MV-4-11 (cell line): ENCODE results near the gene EXT2.

Experiments
- DNase-seq: peaks from one replicate; lab custom pipeline; 2025; lab: John Stamatoyannopoulos, UW

EXT2 gene

DNA sequence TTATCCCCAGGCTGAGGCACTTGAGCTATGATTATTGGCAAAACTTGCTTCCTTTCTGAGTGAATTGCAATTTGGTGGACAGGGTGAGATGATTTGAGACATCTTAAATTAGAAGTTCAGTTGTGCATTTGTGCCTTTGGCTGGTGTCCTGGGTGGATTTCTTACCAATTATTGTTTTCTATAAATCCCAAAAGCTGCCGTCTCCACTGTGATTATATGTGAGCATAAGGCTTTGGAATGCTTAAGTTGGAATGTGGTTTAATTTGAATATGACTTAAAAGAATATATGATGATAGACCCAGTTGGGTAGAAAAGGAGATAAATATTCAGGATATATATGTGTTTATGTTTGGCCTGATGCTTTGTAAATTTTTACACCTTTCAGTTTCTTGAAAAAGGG is 70.0 kb downstream of the EXT2 start:
- DNase-seq = no peak

DNA sequence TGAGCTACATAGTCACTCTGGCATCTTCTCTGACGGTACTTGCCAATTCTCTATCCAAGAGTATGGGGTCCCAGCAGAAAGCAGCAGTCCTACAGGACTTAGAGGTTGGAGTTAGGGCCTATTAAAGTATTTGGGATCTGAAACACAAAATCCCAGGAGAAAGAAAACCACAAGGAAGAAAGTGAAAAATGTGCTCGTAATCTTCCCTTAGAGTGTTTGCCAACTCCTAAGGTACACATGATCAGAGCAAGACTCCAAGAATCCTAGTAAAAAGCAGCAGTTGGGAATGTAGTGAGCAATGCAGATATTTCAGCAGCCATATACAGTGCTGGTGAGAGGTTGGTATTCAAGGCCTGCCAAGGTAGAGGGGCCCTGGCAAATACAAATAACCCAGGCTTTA is 71.6 kb downstream of the EXT2 start:
- no peak for DNase-seq

DNA sequence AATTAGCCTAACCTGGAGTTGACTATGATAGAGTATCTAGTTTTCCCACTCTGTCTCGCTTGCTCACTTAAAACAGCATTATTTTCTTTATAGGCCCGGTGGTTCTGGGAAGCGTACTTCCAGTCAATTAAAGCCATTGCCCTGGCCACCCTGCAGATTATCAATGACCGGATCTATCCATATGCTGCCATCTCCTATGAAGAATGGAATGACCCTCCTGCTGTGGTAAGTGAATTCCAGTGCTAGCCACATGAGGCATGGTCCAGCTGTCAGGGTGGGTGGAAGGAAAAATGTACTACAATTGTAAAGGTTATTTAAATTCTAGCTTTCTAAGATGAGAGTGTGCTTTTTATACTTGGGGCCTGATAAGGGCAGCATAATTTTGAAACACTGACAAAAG is 76.0 kb downstream of the EXT2 start:
- no peak for DNase-seq

DNA sequence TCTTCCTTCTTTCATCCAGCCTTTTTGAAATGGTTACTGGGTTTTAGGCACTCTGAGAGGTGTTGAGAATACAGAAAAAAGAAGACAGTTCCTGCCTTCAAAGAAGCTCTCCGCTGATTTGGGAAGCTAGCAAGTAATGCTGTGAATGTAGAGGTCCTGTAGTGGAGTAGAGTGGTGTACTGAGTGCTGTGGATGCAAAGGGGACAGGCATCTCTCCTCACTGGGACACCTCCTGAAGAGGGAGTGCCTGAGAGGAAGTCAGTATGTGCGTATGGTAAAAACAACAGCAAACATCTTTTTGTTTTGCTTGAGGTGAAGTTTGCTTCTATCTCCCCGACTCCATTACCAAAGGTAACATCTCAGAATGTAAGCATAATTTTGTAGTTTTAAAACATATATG is 77.5 kb downstream of the EXT2 start:
- no peak for DNase-seq

DNA sequence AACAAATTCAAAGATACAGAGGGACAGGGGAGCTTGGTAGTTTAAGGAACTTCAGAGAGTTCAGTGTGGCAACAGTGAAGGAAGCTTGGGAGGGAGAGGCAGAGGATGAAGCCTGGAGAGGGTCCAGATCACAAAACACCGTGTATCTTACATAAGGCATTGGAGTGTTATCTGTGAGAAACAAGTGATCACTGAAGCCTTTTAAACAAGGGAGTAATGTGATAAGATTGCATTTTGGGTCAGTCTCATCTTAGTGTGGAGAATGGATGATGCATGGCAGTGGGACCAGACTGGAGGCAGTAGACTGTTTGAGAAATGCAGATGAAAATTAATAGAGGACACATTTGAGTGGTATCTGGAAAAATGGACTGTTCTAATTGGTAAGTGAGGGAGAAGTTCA is 79.4 kb downstream of the EXT2 start:
- DNase-seq = no peak

DNA sequence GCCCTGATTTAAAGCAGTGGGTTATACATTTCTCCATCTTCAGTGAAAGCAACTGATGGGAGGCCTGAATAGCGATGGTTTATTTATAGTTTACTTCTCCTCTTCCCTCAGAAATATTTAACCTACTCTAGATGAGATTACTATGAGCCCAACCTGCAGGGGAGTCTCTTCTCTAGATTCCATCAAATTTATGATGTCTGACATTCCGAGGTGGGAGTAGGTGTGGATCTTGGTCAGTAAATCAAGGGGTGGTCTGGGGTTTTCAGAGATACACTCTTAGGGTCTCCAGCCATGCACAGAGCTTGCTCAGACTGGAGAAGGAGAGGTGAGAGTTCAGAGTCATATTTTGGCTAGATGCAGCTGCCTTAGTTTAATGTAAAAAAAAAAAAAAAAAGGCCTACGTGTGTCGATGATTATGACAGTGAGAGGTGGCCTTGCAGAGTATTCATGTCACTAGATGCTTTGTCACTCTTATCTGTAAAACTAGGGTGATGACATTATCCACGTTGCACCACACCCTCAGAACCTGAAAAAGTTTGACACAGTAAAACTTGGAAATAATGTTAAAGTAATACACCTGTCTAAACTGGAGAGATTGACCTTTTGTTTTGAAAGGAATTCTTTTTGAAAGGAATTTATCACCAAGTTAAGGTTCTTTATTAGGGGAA is 81.2 kb downstream of the EXT2 start:
- no peak for DNase-seq

DNA sequence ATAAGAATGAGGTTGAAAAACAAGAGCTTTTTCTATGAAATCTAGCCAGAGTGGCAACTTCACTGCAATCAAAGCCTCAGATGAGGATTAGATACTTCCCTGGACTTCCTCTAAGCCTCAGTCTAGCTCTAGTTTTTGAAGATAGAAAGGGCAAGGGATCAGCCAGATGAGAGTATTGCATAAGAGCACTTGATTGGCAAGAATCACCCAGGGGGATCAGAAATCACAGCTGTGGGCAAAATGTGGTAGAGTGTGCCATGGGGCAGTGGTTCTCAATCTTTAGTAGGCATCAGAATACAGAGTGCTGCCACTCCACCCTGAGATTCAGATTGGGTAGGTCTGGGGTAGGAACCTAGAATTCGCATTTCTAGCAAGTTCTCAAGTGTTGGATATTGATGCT is 82.4 kb downstream of the EXT2 start:
- peak; percentile 38 for DNase-seq

DNA sequence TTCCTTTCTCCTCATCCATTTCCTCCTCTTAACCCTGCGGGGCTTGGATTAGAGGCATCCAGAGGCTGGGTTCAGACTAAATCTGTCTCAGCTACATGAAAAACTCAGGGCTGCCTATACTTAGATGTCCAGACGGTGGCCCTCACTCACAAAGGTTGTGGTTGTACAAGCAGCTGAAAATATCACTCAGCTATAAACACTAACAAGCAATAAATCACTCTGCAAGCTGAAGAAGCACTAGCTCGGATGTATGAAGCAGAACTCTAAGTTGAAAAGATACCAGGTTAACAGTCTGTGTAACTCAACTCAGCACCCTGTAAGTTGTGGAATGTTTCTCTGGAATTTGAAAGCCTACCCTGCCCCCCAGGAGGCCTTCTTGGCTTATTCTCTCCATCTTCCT is 82.9 kb downstream of the EXT2 start:
- DNase-seq = no peak

DNA sequence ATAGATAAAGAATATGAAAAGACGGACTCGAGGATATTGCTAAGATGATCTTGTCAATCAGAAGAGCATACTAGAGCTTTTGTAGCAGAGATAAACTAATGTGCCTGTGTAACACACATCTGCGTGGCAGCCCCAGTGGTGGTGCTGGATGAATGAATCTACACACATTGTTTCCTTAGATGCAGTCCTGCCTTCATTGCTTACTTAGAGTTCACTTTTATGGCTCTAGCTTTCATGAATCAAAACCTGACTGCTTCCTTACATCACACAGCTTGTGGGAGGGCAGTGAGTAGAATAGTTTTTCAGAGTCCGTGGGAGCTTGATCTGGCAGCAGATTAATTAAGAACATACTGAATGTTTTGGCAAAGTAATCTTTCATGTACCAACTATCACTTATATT is 83.7 kb downstream of the EXT2 start:
- DNase-seq = no peak

DNA sequence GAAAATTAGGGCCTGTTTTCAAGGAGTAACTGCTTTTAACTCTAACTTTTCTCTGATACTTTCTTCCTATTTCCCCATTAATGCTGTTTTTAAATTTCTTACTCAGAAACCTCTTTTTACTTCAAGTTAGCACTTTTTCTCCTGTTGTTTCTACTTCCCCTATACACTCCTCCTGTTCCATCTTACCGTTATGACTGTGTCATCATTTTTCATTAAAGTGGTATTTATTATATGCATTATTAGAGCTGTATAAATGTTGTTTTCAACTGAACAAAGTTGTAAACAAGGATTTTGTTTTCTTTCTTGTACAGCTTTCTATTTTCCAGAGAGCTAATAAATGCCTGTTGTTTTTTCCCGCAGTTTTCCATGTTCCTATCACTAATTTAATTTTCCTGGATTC is 84.6 kb downstream of the EXT2 start:
- no peak for DNase-seq

DNA sequence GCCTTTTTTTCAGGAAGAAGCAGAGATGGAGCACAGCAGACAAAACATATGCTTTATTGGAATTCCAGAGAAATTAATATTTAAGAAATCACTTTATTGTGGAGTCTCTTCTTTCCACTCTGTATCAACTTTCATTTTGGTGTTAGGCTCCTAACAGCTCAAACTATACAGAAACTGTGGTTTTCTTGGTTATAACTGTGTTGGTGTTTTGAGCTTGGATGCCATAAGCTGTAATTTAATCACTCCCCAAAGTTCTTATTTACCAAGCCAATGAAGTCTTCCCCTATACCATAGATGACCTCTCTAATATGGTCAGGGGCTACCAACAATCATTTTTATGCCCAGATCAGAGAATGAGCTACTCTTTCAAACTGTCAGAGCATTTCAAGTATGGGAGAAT is 90.0 kb downstream of the EXT2 start:
- DNase-seq = no peak

DNA sequence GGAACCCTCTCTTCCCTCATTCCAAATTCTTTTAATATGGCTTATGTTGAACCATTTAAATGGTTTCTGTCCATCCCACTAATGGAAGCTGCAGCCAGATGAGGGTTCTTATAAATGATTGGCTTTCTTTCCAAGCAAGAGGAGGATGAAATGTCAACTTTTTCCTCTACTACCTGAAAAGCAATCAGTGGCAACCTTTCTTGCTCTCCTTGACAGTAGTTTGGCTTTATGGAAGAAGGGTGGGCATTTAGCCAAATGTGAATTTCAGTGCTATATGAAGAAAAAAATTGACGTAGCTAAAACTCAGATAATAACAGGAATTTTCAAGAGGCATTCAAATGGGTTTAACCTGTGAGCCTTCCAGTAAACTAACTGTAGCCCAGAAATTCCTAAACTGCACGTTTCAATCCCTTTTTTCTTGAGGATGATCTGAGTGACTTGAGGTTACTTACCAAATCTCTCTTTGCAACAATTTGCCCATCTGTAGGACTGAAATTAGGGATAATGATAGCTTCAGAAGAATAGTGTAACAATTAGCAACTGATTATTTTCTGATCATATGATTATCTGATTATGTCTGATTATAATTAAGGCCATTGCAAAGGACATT is 90.9 kb downstream of the EXT2 start:
- DNase-seq = no peak

DNA sequence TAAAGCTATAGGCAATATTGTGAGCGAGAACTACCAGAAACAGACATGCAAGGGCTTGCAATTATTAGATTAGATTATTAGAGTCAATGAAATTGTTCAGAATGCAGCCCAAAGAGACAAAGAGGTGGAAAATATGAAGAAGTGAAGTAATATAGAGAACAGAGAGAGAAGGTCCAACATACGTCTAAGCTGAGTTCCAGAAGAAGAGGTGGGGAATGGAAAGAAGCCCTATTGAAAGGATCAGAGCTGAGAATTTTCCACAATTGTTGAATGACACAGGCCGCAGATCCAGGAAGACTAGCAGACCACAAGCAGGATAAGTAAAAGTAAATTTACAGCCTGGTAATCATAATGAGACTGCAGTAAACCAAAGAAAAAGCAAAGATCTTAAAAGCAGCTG is 93.2 kb downstream of the EXT2 start:
- DNase-seq = no peak

DNA sequence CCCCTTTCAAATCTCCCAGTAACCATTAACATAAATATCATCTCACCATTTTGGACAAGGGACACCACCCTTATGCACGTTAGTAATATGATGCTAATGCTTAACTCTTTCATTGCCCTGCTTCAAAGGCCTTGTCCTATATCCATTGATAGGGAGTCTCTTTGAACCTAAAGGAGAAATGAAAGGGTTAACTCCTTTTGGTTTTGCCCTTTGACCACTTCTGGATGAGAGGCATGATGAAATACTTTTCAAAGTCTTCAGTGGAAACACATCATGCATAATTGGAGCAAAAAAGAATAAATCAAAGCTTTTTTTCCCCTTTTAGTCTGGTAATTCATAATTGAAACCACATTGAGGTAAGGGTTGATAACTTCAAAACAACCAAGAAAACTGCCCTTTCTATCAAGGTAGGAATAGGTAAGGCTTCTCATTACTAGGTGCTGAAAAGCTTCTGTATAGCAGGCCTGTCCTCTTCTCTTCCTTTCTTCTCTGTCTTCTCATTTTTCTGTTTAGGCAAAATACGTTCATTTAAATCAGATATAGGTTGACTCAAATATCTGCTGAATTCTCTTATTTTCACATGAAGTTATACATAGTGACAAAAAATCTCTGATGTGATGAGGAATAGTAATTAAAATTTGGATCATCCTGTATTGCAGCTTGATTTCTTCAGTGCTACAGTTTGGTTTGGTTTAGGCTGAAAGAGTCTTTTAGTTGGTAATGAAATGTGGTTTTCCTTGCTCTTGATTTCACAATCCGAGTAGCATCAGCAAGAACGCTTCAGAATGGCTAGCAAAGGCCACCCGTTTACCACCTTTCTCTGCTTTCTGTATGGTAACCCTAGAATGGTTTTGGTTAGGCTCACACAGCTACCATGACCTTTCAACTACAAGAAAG is 94.8 kb downstream of the EXT2 start:
- peak; percentile 55 for DNase-seq

DNA sequence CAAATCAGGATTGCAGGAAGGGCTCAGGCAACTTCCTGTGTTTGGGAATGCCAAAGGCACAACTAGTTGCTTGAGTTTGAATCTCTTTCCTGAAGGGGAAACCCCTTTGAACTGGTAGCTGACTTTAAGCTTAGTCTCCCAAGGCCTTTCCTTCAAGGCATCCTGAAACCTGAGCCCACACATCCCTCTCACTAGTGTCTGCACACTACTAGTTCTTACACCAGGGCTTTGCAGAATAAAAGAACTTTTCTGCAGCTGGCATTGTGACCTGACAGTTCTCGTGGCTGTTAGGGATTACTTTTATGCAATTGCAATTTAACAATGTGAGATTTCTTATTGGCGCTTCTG is 95.4 kb downstream of the EXT2 start:
- DNase-seq = no peak

DNA sequence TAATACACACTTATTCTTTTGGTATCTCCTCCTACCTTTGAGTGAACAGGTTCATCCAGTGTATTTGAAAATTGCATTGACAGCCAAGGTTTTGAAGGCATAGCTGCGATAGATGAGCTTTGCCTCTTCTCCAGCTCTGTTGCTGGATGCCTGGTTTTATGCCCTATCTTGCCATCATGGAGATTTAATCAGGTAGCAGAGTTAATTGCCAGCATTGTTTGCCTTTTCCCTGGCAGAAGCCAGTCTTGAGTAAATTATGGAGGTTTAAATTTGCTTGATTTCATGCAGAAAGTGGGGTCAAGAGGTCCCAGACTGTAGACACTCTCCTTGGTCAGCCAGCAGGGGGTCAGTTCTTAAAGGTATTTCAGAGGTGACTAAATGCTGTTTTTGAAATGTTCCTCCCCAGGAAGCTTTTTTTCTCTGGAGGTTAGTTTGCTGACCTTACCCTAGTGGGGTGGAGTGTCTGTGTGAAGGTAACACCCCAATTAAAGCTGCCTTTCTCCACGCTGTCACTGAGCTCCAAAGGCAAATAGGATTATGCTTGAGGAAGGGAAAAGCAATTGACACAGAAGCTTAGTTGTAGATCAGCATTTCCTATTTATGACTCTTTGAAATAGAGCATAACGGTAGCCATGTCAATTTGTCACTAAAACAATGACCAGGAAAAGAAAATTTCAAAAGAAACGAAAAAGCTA is 96.0 kb downstream of the EXT2 start:
- DNase-seq = no peak

DNA sequence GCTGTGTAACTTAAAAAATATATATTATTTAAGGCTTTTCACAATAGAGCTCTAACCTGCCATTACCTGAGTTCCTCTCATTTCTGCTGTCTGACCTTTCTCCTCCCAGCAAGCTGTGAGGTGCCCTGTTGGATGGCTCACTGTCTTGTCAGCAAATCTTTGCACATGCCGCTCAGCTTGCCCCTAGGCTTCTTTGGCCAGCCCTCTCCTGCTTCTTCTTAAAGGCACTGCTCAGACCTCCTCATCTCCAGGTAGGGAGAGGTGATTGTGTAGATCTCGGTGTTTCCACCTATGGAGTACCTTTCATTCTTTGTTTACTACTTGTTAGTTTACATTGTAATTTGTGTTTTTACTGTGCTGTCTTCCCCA is 96.5 kb downstream of the EXT2 start:
- DNase-seq = no peak

DNA sequence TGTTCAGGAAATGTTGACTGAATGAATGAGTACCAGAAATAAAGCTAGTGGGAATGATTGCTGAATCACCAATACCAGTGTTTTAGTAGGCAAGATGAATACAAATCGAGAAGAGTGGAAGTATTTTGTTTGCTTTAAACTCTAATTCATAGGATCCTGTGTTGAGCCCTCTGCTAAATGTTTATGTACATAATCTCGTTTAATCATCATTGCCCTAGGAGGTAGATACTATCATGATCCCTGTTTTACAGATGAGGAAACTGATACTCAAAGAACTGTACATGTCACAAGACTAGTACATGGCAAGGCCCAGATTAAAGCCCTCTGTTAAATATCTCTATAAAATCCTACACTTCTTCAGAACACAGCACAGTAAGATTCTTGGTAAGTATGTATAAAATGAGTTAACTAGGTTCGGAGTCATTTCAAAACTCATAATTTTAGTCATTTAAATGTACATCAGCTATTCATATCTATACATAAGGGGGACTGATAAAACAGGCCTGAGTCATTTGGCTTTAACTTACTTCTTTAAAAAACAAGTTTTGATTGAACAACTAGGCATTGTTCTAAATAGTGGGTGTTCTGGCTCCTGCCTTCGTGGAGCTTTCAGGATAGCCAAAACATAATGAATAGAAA is 97.1 kb downstream of the EXT2 start:
- DNase-seq = no peak

DNA sequence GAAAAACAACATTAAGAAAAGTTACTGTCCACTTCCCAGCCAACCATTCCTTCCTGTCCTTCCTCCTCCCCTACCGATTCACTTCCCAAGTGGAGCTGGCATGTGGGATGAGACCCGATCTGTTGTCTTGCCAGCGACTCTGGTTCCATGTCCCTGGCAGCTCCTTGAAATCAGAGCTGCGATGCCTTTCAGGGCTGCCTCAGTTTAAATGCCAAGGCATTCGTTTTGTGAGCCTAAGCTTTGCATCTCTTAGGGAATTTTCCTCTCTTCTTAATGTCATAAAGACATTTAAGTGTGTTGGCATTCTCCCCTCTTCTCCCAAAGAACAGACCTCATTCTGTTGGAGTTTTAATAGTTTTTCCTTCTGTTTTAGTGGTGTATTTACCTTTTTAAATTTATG is 98.4 kb downstream of the EXT2 start:
- DNase-seq = no peak

DNA sequence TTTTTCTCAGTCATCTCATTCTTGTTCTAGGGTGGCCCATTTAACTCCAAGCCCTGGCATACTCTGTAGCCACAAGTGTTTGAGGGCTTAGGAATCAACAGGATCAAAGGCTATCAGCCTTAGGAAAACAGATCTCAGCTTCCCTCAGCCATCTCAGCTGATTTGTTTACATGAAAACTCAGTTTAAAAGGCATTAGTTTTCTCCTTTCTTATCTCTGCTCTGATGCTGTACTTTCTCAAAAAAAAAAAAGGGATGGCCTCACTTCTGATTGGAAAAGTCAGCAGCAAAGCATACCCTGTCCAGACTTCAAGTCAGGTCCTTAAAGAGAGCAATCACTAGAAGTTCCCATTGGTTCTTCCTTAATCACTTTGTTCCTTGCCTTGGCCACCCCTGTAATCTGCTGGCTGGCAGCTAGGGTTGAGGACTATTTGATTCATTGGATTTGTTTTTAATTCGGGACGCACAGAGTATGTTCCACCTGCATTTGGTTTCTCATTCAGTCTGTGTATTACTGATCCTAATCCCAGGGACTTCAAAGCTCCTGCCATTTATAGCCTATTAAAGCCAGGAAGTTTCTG is 102.8 kb downstream of the EXT2 start:
- no peak for DNase-seq

DNA sequence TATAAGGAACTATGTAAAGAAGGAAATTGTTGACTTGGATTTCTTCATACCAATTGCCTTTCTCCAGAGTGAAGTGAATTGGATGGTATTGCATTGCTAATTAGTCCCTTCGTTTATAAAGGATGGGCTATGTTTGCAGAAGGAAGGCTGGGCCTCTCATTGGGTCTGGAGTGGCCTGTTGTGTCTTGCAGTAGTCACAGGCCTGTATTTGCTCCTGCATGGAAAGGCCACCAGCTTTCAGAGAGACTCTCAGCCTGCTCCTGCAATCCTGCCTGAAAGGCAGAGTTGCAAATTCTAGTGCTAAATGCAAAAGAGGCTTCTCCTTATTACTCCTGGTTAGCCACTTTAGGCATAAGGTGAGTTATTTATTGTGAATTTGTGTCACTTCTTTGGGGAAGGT is 103.8 kb downstream of the EXT2 start:
- DNase-seq = no peak

DNA sequence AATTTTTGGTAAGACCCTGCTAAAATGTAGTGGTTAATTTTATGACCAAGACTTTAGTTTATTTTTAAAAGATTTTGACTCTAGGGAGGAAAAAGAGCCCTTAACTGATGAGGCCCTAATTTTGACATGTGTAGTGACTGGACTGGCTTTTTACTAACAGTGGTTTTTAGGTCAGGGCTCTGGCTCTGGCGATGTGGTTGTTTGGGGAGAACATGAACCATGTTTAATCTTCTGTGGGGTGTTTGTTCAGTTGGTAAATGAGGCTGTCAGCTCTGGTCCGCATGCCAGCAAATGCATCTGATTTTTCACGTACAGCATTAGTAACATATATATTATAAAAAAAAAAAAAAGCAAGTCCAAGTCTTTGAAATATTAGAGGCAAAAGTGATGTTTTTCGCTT is 104.3 kb downstream of the EXT2 start:
- no peak for DNase-seq
